ENCODE measurements around the gene CTIF. TPM values are rescaled to one million over a fixed set of nuclear protein-coding genes. Genes with fewer than 3 reads are reported as not detected.

The CTIF gene
- polyA plus RNA-seq, 1 donor: 18.9 TPM

DNA sequence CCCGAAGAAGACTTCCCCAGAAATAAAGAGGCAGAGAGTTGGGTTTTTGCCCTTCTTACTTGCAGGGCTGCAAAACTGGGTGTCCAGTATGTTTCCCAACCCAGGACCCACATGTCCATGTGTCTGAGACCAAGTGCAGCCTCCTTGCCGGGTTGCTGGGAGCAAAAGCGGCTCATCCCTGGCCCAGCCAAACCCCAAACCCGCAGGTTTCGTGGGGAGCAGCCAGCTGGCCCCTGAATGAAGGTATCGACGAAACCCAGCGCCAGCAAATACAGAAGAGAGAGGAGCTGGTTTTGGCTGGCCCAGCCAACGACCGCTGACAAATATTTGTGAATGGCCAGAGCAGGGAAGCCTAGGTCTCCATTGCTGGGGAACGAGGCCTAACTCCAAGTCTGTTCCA is 214.9 kb downstream of the CTIF start:
- no peak for DNase-seq

DNA sequence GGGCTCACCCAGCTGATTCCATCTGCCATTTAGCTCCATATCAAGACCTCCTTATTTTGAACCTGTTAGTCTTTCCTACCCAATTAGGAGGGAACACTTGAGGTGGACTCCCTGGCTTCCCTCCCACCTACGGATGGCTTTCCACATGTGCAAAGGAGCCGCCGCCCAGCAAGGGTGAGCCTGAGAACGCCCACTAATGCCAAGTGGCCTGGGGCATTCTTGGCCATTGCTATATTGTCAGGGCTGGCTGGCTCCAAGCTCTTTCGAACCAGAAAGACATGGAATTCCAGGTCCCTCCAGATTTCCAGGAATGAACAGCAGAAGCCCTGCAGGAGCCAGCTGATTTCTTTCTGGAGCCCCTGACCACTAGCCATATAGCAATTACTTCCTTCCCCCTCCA is 215.7 kb downstream of the CTIF start:
- DNase-seq: no peak

DNA sequence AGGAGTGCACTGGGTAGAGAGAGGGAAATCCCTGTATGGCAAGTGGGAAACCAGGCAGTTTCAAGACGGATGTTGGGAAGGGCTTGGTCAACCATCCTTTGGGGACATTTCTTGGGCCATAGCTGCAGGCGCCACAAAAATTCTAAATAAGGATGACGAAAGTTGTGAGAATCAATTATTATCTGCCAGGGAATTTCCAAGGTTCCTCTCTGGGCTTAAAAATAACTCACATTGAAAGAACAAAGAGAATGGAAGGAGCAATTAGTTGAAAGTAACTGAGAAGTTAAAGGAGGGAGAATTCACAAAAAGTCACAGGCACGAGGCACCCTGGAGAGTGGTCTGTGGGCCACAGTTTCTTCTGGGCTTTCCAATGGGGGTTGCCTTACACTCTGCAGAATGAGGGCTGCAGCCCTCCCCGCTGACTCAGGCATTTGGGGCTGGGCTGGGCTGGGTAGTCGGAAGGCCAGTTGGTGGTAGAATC is 216.2 kb downstream of the CTIF start:
- no peak for DNase-seq

DNA sequence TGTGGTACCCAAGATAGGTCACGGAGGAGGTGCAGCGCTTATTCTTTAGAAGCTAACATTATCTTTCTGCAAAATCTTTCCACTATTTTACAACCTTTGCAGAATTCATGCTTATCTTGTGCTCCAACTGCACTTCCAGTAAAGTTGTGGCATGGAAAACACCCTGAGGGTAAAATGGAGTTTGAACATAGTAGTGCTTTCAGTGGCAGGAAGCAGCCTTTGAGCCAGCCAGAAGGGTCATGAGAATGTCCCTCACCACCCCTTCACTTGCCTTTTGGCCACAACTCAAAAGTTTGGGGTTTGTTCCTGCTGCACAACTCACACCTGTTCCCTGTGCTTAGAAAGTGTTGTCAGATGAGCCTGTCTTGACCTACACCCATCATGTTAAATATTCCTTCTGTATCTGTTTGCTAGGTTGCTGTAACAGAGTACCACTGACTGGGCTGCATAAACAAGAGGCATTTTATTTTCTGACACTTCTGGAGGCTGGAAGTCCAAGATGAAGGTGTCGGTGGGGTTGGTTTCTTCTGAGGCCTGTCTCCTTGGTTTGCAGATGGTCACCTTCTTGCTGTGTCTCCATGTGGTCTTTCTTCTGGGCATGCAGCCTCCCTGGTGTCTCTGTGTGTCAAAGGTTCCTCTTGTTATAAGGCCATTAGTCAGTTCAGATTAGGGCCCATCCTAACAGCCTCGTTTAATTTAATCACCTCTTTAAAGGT is 217.8 kb downstream of the CTIF start:
- no peak for DNase-seq

DNA sequence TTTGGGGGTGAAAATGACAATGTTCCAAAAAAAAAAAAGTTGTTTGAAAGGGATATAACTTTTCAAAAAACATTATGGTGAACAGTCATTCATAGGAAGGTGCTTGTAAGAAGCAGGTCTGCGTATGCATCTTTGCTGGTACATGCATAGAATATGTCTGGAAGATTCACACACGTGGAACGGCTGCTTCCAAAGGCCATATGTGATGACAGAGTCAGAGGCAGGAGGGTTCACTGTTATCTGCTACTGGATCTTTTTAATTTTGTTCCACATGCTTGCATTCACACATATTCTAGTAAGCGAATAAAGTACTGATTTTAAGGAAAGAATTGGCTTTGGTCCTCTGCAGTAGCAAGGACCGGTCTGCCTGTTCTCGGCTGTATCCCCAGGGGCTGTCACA is 218.5 kb downstream of the CTIF start:
- DNase-seq: no peak

DNA sequence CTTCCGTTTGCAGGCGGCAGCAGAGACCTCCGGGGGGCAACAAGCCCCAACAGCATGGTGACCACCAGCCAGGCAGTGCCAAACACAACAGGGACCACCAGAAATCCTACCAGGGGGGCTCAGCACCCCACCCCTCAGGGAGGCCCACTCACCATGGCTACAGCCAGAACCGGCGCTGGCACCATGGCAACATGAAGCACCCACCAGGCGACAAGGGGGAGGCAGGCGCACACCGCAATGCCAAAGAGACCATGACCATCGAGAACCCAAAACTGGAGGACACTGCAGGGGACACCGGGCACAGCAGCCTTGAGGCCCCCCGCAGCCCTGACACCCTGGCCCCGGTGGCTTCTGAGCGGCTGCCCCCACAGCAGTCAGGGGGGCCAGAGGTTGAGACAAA is 219.1 kb downstream of the CTIF start:
- DNase-seq: no peak

DNA sequence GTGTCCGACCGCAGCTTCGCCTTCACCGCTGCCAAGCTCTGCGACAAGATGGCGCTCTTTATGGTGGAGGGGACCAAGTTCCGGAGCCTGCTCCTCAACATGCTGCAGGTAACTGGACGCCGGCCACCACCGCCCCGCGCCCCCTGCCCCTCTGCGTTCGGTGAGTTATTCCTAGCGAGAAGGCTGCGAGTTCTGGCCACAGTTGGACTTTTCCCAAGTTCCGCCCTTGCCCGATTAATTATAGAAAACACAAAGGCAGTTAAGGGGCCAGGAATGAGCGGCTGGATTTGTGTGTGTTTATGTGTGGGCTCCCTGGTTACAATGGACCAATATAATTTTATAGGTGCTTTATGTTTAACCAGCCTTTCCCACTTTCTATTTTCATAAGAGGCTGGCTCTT is 222.8 kb downstream of the CTIF start:
- DNase-seq: no peak

DNA sequence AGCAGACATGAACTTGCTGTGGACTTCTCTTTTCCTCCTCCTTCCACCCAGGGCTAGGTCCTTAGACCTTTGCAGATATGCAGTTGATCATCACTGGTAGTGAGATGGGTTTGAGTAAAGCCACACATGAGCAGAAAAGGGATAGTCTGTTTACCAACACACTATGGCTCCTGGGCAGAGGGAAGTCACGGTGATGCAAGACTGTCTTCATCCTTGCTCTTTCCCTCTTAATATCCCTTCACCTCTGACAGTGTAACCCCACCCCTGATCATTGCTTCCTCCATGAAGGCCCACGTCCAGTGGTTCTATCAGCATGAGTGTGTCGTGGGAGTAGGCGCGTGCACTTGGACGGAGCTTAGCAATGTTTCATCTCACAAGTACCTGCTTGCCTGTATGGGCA is 223.2 kb downstream of the CTIF start:
- no peak for DNase-seq

DNA sequence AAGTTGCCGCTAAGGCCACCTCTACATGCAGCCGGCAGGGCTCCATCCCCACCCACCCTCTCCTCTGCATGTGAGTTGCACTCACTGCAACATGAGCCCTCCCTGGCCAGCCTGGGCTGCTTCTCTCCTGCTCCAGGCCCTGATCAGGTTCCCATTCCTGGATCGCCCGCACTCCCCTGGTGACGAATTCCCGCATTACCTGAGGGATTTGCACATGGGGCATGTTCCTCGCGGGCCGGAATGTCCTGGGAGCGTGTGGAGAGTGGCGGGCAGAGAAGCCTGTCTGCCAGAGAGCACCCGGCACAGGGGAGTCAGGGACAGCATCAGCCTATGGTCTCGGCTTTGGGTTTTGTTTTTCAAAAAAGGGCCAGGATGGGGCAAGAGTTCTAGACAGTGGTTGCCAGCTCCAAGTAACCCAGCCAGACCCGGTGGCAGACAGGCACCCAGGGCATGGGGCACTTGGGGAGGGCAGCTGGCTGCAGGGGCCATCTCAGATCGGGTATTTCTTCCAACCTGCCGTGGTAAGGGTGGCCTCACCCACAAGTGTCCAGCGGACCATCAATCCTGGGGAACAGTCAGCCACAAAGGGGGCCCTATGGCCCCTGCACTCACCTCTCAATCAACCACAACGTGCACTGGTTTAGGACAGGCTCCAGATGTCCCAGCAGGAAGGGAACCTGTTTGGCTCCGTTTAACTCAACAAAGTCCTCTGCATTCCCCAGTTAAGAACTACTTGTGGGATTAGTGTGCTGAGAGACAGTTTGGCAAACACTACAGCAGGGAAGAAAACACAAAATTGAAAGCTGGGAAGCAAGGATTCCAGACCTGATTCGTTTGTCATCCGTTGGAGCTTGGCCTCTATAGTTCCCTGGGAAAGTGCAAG is 224.2 kb downstream of the CTIF start:
- DNase-seq: no peak

DNA sequence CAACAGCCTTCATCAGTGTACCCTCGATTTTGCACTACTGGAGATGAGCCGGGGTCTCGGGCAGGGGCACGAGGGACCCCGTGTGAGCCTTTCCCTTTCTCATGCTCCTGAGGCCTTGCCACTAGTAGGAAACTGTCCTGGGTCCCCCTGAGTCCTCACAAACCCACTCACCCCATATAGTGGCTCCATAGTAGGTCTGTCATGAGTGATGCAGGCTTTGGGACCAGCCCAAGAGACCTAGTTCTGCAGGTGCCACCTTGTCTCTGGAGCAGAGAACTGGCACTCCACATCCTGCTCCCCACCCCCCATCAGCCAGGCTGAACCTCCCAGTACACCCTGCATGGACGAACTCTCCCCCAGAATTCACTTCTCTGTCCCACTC is 224.9 kb downstream of the CTIF start:
- no peak for DNase-seq

DNA sequence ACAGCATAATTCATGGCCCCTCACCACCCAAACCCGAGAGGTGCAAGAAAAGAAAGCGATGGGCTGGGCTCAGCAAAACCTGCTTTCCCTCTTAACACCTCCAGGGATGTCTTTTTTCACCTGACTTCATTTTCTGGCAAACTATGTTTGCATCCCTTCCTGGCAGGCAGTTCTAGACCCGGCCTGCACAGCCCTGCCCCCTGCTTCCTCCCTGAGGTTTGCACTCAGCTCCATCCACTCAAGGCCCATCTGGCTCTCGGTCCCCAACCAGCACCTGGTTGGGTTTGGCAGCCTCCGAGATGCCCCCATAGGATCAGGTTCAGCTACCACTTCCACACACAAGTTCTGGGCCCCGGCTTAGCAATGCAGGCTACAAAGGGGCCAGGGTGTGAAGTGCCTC is 226.2 kb downstream of the CTIF start:
- no peak for DNase-seq

DNA sequence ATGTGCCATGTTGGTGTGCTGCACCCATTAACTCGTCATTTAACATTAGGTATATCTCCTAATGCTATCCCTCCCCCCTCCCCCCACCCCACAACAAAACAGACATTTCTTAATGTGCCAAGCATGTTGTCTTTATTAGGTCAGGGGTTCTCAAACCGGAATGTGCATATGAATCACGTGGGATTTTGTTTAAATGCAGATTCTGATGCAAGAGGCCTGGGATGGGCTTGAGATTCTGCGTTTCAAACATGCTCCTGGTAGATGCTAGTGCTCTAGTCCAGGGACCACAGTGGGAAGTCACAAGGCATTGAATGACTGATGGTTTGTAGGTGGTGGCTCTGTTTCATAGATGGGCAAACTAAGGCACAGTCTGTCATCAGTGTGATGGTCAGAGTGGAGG is 227.2 kb downstream of the CTIF start:
- DNase-seq: no peak

DNA sequence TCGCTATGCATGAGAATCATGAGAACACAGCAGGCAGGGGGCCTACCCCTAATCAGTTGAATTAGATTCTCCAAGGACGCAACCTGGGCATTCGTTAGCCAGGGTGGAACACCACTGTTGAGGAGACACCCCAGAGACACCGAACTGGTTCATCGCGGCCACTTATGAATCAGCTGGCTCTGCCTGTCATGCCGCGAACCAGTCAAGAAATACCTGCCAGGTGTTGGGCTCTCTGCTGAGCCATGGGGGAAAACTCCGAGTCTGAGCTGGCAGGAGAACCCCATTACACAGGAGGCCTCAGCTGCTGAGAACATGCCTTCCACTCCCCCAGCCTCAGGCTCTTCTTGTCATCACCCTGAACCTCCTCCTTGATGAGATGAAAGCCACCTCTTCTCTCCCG is 227.7 kb downstream of the CTIF start:
- DNase-seq: no peak

DNA sequence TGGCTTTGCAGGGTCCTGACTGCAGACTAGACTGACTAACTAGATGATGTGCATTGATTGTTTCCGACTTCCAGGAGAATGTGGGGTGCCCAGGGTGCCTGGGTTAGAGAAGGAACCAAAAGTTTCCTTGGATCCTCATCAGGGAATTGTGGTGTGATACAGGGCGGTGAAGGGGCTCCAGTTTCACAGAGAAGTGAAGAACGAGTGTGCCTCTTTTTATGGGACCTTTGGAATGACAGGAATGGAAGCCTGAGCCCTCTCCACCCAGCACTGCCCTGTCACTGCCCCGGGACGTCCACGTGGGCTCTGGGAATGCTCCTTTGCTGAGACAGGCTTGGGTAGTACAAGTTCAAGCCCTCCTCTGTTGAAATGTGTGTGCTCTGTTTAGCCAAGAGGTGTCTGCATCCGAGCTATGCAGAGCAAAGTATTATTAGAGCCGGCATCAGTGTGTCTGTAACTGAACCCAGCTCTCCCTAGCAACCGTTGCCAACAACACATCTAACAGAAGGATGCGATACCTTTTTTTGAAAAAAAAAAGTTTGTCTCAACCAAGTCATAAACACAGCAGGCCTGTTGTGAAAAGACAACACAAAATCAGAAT is 228.4 kb downstream of the CTIF start:
- DNase-seq: peak; percentile 69

DNA sequence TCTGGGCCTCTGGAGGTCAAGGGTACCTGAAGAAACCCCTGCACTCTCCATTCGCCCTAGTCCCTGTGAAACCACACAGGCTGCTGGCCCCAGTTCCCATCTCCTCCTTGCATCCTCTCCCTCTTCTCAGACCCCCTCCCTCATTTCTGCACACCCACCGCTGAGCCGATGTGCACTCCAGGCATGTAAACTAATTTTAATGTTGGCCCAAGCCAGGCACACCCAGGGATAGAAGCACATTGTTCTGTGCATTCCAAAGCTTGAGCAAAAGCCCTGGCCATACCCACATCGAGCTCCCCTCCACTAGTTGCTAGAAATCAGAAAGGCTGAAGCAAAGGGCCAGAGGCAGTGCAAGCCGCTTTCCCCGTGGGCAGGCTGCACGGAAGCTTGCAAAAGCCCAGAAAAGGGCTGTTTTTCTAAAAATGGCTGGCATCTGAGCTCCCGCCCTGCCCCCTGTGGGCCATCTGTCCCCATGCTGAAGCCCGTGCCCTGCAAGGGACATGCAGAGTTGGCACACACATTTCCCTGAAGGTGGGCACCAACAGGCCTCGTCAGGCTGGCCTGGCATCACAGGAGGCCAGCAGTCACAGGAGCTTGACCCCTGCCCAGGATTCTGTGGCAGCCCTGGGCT is 230.3 kb downstream of the CTIF start:
- no peak for DNase-seq

DNA sequence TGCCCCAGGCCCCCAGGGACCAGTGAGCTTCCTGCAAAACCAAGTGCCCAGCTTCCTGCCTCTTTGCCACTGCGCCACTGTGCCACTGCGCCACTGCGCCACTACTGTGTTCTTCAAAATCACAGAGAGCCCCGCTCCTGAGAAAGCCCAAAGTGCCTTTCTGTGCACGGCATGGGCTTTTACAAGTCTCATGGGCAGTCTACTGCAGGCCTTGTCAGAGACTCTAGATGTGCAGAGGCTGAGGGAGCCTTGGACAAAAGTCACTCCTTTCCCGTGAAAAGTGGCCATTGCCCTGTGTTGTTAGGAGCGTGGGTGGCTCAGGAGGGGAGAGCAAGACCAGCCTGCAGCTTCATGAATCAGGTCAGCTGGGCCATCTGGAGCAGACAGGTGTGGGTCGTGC is 231.4 kb downstream of the CTIF start:
- DNase-seq: no peak

DNA sequence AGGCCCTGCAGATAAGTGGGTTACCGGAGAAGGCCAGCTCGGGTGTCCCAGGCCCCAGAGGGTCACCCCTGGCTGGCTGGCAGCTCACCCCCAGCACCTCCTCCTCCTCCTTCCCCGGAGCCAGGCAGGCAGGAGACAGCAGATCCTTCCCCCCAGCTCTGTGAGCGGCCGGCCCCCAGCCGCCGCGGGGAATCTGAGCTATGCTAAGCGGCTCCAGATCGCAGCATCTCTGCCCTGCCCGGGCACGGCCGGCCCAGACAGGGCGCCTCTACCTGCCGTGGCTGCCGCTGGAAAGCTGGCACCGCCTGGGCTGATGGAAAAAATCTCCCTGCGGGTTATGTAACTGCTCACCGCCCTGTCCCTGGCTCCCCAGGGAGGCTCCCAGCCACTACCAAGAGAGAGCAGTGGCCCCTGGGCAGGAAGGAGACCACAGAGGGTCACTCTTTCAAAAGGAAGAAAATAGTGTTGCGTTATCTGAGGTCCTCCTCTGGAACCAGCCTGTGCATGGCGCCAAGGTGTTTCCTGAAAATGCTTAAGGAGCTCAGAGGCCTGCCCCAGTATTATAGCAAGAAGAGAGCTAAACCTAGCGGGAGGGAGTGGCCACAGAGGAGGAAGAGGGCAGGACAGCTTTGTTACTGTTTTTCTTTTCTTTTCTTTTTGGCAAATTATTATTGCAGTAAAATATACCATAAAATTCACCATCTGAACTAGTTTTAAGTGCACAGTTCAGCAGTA is 233.0 kb downstream of the CTIF start:
- DNase-seq: no peak

DNA sequence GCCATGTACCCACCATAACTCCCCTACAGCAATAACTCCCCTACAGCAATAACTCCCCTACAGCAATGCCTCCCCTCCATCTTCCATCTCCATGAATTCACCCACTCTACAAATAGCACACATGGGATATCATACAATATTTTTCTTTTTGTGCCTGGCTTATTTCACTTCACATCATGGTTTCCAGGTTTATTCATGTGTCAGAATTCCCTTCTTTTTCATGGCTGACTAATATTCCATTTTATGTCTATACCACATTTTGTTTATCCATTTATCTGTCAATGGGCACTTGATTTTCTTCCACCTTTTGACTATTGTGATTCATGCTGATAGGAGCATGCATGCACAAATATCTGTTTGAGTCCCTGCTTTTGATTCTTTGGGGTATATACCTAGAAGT is 233.6 kb downstream of the CTIF start:
- DNase-seq: no peak

DNA sequence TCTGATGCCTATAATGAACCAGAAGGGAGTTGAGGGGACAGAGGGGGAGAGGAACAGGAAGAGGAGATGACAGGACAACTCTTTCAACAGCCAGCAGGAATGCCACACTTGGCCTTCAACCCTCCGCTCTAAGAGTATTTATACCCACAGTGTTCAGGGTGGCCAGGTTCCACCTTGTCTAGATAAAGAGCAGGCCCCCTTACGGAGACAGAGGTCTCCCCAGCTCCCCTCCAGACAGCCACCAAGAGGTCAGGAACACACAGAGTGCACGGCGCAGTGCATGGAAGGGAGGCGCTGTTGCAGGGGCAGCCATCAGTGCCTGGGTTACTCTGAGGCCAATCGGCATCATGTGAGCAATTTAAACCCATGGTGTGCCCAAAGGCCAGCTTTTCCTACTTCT is 235.0 kb downstream of the CTIF start:
- no peak for DNase-seq

DNA sequence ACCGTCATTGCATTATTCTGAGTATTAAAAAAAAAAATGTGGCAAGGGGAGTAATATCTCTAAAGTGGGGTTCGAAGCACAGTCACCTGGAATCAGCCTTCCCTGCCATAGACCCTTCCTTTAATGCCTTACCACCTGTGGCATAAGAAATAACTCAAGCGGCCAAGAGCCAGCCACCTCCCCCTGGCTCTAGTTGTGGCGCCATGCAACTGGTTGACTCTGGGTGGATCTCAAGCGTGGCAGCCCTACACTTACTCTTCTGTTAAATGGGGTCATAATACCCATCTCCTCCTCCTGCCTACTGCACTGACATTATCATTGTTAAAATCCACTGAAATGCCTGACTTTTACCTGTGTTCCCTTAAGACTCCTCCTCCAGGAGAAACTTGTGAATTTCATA is 236.1 kb downstream of the CTIF start:
- DNase-seq: no peak

DNA sequence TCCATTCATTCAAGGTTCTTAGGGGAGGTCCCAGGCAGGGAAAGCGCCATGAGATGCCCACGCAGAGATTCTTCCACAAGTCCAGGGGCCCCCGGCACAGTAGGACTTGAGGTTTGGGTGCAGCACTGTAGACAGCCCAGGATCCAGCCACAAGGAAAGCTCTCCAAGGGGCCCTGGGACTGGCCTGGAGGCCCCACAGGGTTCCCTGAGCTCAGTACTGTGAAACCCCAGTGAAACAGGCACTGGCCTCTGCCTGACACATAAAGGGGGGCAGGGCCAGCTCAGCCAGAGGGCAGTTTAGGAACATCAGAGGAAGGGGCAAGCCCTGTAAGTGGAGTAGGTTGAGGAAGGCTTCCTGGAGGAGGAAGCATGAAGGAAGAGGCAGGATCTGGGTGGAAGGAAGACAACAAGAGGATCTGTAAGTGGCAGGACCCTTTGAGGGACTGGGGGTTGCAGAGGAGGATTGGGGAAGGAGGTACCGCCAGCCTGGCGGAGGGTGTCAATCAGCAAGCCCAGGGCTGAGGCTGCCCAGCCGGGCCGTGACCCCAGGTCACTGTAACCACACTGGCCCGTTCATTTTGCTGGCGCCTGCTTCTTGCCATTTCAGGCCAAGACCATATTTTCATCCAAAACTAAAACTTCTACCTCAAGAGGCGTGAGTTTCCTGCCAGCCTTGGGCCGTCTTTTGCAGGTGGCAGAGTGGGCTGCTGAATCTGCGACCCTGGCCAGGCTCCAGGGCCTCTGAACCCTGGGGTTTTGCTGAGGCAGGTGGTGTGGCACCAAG is 236.7 kb downstream of the CTIF start:
- no peak for DNase-seq

Measured in left kidney (tissue), 2 donors.